HepG2 (cell line): ENCODE measurements around the gene NEURL1B. TPM values are rescaled to one million over a fixed set of nuclear protein-coding genes. Genes with fewer than 3 reads are reported as not detected.

Experiments used
- ATAC-seq: fragments of 200-7000 bp; cut with Tn5 transposase; 3 replicates; pipeline ENCODE4 v1.9.1; 2020; ENCODE audit warnings: mild to moderate bottlenecking, moderate library complexity
- BruUV-seq: library from RNA; stranded (reverse); fragments of 400-500 nt; replicated peaks from 2 replicates; lab custom pipeline; 2021; lab: Mats Ljungman, UMichigan
- CTCF ChIA-PET: fragments of 300-600 bp; formaldehyde crosslinking; extraction: SDS; loops from one replicate; lab custom pipeline; 2021; ENCODE audit warnings: low total read pairs, inconsistent platforms, low intra/inter-chr PET ratio; lab: Yijun Ruan, JAX
- POLR2A ChIA-PET: fragments of 350-600 bp; sonication (Branson Sonifier 250); formaldehyde crosslinking; loops from one replicate; lab custom pipeline; 2020; ENCODE audit warnings: antibody characterized with exemption, inconsistent platforms; lab: Yijun Ruan, JAX
- DNase-seq: peaks from one replicate; pipeline ENCODE4 v3.0.0-alpha.2; 2015; ENCODE audit warnings: low spot score
- FAIRE-seq: peaks from 3 replicates; lab custom pipeline; 2011; peaks lifted over from hg19 to GRCh38; lab: Jason Lieb, UNC
- H2AFZ ChIP-seq: one replicate; pipeline ENCODE4 v1.6.1; 2011; ENCODE audit warnings: low read length, inconsistent platforms
- H3K27ac ChIP-seq: fragments of 300-600 bp; 3 replicates; pipeline ENCODE4 v1.8.0; 2011; ENCODE audit warnings: mixed run types, mild to moderate bottlenecking, mixed read lengths, low read length, inconsistent platforms; ENCODE audit not compliant: insufficient read depth; ENCODE audit errors: extremely low read length
- H3K27me3 ChIP-seq, 2 experiments: fragments of 200-600 bp in 1 of 2; 2 replicates in 1 of 2; 3 replicates in 1 of 2; pipeline versions ENCODE4 v1.6.0 to v1.8.0; 2011; ENCODE audit warnings: low read length in 2 of 2, mild to moderate bottlenecking in 2 of 2, moderate library complexity in 2 of 2, inconsistent platforms in 1 of 2; ENCODE audit not compliant: insufficient read depth in 2 of 2, control insufficient read depth in 1 of 2
- H3K36me3 ChIP-seq, 2 experiments: fragments of 200-600 bp in 1 of 2; replicated peaks in 1 of 2; 2 replicates in 1 of 2; 3 replicates in 1 of 2; pipeline versions ENCODE4 v1.5.1 to v1.8.0; 2011; ENCODE audit warnings: low read length in 2 of 2, inconsistent platforms in 1 of 2; ENCODE audit not compliant: insufficient read depth in 2 of 2, control insufficient read depth in 1 of 2
- H3K4me1 ChIP-seq: 2 replicates; pipeline ENCODE4 v1.5.1; 2012; ENCODE audit warnings: low read length, inconsistent platforms; ENCODE audit not compliant: insufficient read depth
- H3K4me2 ChIP-seq: 2 replicates; pipeline ENCODE4 v1.6.0; 2011; ENCODE audit warnings: low read depth, low read length, inconsistent platforms
- H3K4me3 ChIP-seq, 3 experiments: fragments of 200-600 bp in 1 of 3; sonication (generic), shearing (Covaris generic) in 1 of 3; replicated peaks in 1 of 3; 2 replicates each; pipeline ENCODE4 v1.5.1; 2011 to 2016; ENCODE audit warnings: low read length in 3 of 3, inconsistent platforms in 2 of 3, low read depth in 2 of 3, mild to moderate bottlenecking in 2 of 3, control low read depth in 1 of 3, mixed read lengths in 1 of 3; ENCODE audit not compliant: insufficient read depth in 1 of 3
- H3K79me2 ChIP-seq: one replicate; pipeline ENCODE4 v1.6.1; 2011; ENCODE audit warnings: low read length, inconsistent platforms; ENCODE audit not compliant: insufficient read depth
- H3K9ac ChIP-seq: 2 replicates; pipeline ENCODE4 v1.6.0; 2011; ENCODE audit warnings: mild to moderate bottlenecking, low read depth, low read length, inconsistent platforms; ENCODE audit not compliant: insufficient read depth
- H3K9me3 ChIP-seq: 2 replicates; pipeline ENCODE4 v1.5.1; 2012; ENCODE audit warnings: mild to moderate bottlenecking, low read length
- H4K20me1 ChIP-seq: 2 replicates; pipeline ENCODE4 v1.6.0; 2011; ENCODE audit warnings: inconsistent platforms, mild to moderate bottlenecking, low read length, moderate library complexity; ENCODE audit not compliant: insufficient read depth
- DPF2 ChIP-seq: sonication (generic); formaldehyde crosslinking; IDR thresholded peaks from 2 replicates; pipeline ENCODE4 v1.4.0; 2020; ENCODE audit warnings: mild to moderate bottlenecking, low read depth, missing genetic modification reagents, borderline replicate concordance
- IKZF5 ChIP-seq: IDR thresholded peaks from 2 replicates; pipeline ENCODE4 v1.6.1; 2018; ENCODE audit warnings: missing genetic modification reagents, mild to moderate bottlenecking, missing compliant biosample characterization
- MEIS1 ChIP-seq: sonication (generic); formaldehyde crosslinking; IDR thresholded peaks from 2 replicates; pipeline ENCODE4 v1.9.0; 2021; ENCODE audit warnings: mild to moderate bottlenecking, missing genetic modification reagents, moderate library complexity, borderline replicate concordance
- U2AF2 ChIP-seq: fragments of 200-400 bp; formaldehyde crosslinking; IDR thresholded peaks from 2 replicates; pipeline ENCODE4 v1.6.1; 2017; ENCODE audit warnings: low read depth, mild to moderate bottlenecking, low read length
- ZBTB21 ChIP-seq: sonication (generic); formaldehyde crosslinking; IDR thresholded peaks from 2 replicates; pipeline ENCODE4 v1.4.0; 2020; ENCODE audit warnings: missing genetic modification reagents
- ZHX1 ChIP-seq: sonication (generic); formaldehyde crosslinking; IDR thresholded peaks from 2 replicates; pipeline ENCODE4 v1.8.1; 2022; ENCODE audit warnings: low read depth, mild to moderate bottlenecking, missing genetic modification reagents
- ZNF556 ChIP-seq: sonication (generic); formaldehyde crosslinking; IDR thresholded peaks from 2 replicates; pipeline ENCODE4 v1.4.0; 2020; ENCODE audit warnings: mild to moderate bottlenecking, missing genetic modification reagents, borderline replicate concordance
- ZNF615 ChIP-seq: sonication (generic); formaldehyde crosslinking; IDR thresholded peaks from 2 replicates; pipeline ENCODE4 v1.5.0; 2020; ENCODE audit warnings: mild to moderate bottlenecking, missing genetic modification reagents, borderline replicate concordance
- WGBS: methylation state at CpG from one replicate; pipeline ENCODE4 v1.1.6; 2017; ENCODE audit warnings: low lambda C conversion rate; 5-methylcytosine and 5-hydroxymethylcytosine counted together
- in situ Hi-C: cut with HindIII; loops from 2 replicates; pipeline ENCODE4 v1.10.0; 2017; ENCODE audit warnings: low pct_unique_long_range_greater_than_20kb; ENCODE audit not compliant: extremely low pct_ligation_motif_present
- intact Hi-C: fragments of 100-400 bp; cut with micrococcal nuclease; formaldehyde crosslinking; loops from one replicate; pipeline ENCODE4 v1.10.0; 2022; ENCODE audit not compliant: unreplicated experiment
- polyA plus RNA-seq, 8 experiments: library from polyadenylated mRNA; depleted of rRNA in 3 of 8; stranded (reverse) in 7 of 8; unstranded in 1 of 8; fragments of >200 nt; fragmentation: Illumina TruSeq in 4 of 8; extraction: Trizol in 4 of 8; gene quantifications; 2 replicates each; pipeline versions ENCODE4 v1.2.1 to v1.2.3, GENCODE V29; 2011 to 2016; ENCODE audit warnings: low read depth in 4 of 8, missing spikeins in 1 of 8, mixed read lengths in 1 of 8; ENCODE audit not compliant: insufficient read depth in 1 of 8
- total RNA-seq, 5 experiments: library from RNA; depleted of rRNA; stranded (reverse); fragments of >200 nt; fragmentation: Illumina TruSeq; extraction: Trizol; gene quantifications; 2 replicates each; pipeline ENCODE4 v1.2.3, GENCODE V29; 2016; ENCODE audit warnings: low read depth in 1 of 5

NEURL1B gene
- total and polyA plus RNA-seq, 2 of the 13 experiments (the other 11 are each of a cell fraction or from before 2014, with no cell fraction given) = 0.09 to 0.13 TPM

GRCh38 chr5:172637740-172638139 lies 3.3 kb upstream of the NEURL1B start:
- H3K9me3 ChIP-seq = no peaks in the 10 kb centered on the region
- H3K79me2 ChIP-seq = no peaks in the 10 kb centered on the region
- no TSS peak for BruUV-seq
- H3K27ac ChIP-seq = no peak overlapping the region
- H3K4me1 ChIP-seq = peaks cover 9% of the 10 kb centered on the region
- no peak overlapping the region for H3K4me2 ChIP-seq
- FAIRE-seq = no peak
- H2AFZ ChIP-seq = no peak overlapping the region
- intact Hi-C loops (no loop called here), in situ Hi-C loops (no loop called here)
- no peak for ATAC-seq
- H3K9ac ChIP-seq = no peak overlapping the region
- 36% methylated on average over 2 of the region's 2 CpGs for WGBS
- ChIA-PET POLR2A (no interaction called here), CTCF (no interaction called here)
- H3K36me3 ChIP-seq = no peaks in the 10 kb centered on the region
- H3K4me3 ChIP-seq = no peak overlapping the region
- no peaks in the 10 kb centered on the region for H4K20me1 ChIP-seq
- peaks cover 0 to 21% of the 10 kb centered on the region in 2 experiments; a peak in 3 of 5 replicates for H3K27me3 ChIP-seq
- TF ChIP-seq ZNF615 (CRISPR knock-in tag) = no peak
- TF ChIP-seq U2AF2 = no peak
- TF ChIP-seq IKZF5 (CRISPR knock-in tag) = no peak
- no peak for TF ChIP-seq DPF2 (CRISPR knock-in tag)
- no peak for TF ChIP-seq ZNF556 (CRISPR knock-in tag)
- no peak for TF ChIP-seq ZHX1
- no peak for TF ChIP-seq MEIS1 (CRISPR knock-in tag)
- no peak for TF ChIP-seq ZBTB21 (CRISPR knock-in tag)
- DNase-seq = no peak
